AG04450 (cell line): ENCODE measurements around the gene ARF3. TPM values are rescaled to one million over a fixed set of nuclear protein-coding genes. Genes with fewer than 3 reads are reported as not detected.
A peak's percentile ranks its signal among the peaks of the same experiment; 100 is the strongest.
"Not testable (repeated sequence)": the region's sequence is repeated elsewhere in the genome, so short reads cannot be mapped to it uniquely, and the experiment has no call there.

ENCODE experiments used
- CTCF ChIA-PET: fragments of 300-600, 350-600 bp; formaldehyde crosslinking; extraction: SDS; loops from one replicate; lab custom pipeline; 2022; ENCODE audit warnings: antibody characterized with exemption, inconsistent platforms; lab: Charles Lee
- POLR2A ChIA-PET: fragments of 350-600 bp; formaldehyde crosslinking; extraction: SDS; loops from one replicate; lab custom pipeline; 2021; ENCODE audit warnings: antibody characterized with exemption, inconsistent platforms; lab: Yijun Ruan, JAX
- DNase-seq: peaks from one replicate; pipeline ENCODE4 v3.0.0-alpha.2; 2011; ENCODE audit warnings: low read depth, low spot score
- H3K27ac ChIP-seq: one replicate; pipeline ENCODE4 v1.5.1; 2012; ENCODE audit warnings: low read depth, low read length, control low read depth
- H3K27me3 ChIP-seq: one replicate; pipeline ENCODE4 v1.6.0; 2012; ENCODE audit warnings: low read length; ENCODE audit not compliant: control insufficient read depth, insufficient read depth
- H3K4me3 ChIP-seq: 2 replicates; pipeline ENCODE4 v1.5.1; 2011; ENCODE audit warnings: mild to moderate bottlenecking, low read depth, low read length, control low read depth
- H3K9me3 ChIP-seq: 2 replicates; pipeline ENCODE4 v1.5.1; 2012; ENCODE audit warnings: low read length; ENCODE audit not compliant: control insufficient read depth, insufficient read depth
- CTCF ChIP-seq: IDR thresholded peaks from 2 replicates; pipeline ENCODE4 v1.5.1; 2011; ENCODE audit warnings: low read depth, low read length, control low read depth, inconsistent platforms
- polyA plus RNA-seq: library from polyadenylated mRNA; depleted of rRNA; stranded (reverse); fragments of >200 nt; gene quantifications from 2 replicates; pipeline ENCODE4 v1.2.3, GENCODE V29; 2011

The ARF3 gene
- polyA plus RNA-seq, 1 experiment, result 260 TPM

GRCh38 chr12:48917857-48918537 is 39.3 kb downstream of the ARF3 start:
- no peak for DNase-seq
- Histone ChIP-seq H3K27me3 (no peaks in the 10 kb centered on the region), H3K4me3 (no peak overlapping the region), H3K9me3 (no peaks in the 10 kb centered on the region), H3K27ac (no peak overlapping the region)
- no peak for TF ChIP-seq CTCF
- ChIA-PET CTCF (interaction anchor here (1.3 to 1.7 kb wide), 2 partner anchors 15 to 27 kb away, joined by 3 to 8 read pairs; no protein-coding TSS in a partner anchor), POLR2A (no interaction called here)

GRCh38 chr12:48910196-48910595 is 47.1 kb downstream of the ARF3 start:
- TF ChIP-seq CTCF, result no peak
- H3K4me3 ChIP-seq, result no peak overlapping the region
- no peak for DNase-seq
- no peak overlapping the region for H3K27ac ChIP-seq
- ChIA-PET POLR2A (interaction anchor here (0.6 kb wide), 1 partner anchor 158 kb away, joined by 5 read pairs; no protein-coding TSS in a partner anchor), CTCF (interaction anchor here (0.6 to 6.0 kb wide), 5 partner anchors 19 to 57 kb away, joined by 3 to 32 read pairs (median 4); no protein-coding TSS in a partner anchor)
- no peaks in the 10 kb centered on the region for H3K27me3 ChIP-seq
- no peaks in the 10 kb centered on the region for H3K9me3 ChIP-seq

GRCh38 chr12:48909698-48910097 is 47.6 kb downstream of the ARF3 start:
- H3K4me3 ChIP-seq, H3K27me3 ChIP-seq, DNase-seq, H3K27ac ChIP-seq, H3K9me3 ChIP-seq, POLR2A ChIA-PET: not testable (repeated sequence)
- CTCF ChIA-PET, result interaction anchor here (0.6 to 6.0 kb wide), 4 partner anchors 19 to 56 kb away, joined by 3 to 32 read pairs (median 8); no protein-coding TSS in a partner anchor

GRCh38 chr12:48907245-48907644 is 50.0 kb downstream of the ARF3 start:
- Histone ChIP-seq H3K4me3 (no peak overlapping the region), H3K27ac (no peak overlapping the region), H3K9me3 (no peaks in the 10 kb centered on the region), H3K27me3 (no peaks in the 10 kb centered on the region)
- no peak for TF ChIP-seq CTCF
- CTCF ChIA-PET, result no interaction called here
- DNase-seq, result no peak
- POLR2A ChIA-PET, result no interaction called here

- peak; percentile 62 for DNase-seq
- Histone ChIP-seq H3K27ac (no peak overlapping the region), H3K27me3 (no peaks in the 10 kb centered on the region), H3K9me3 (no peaks in the 10 kb centered on the region), H3K4me3 (peak overlapping the region; percentile 60)
- ChIA-PET CTCF (interaction anchor here (0.6 to 5.9 kb wide), 20 partner anchors 9 to 93 kb away, joined by 3 to 93 read pairs (median 5); partner anchors contain the start of genes ARF3, DDX23 and FKBP11), POLR2A (no interaction called here)
- TF ChIP-seq CTCF, result peak; percentile 78
These were observed 53.3 kb downstream of the ARF3 start for GRCh38 chr12:48903982-48904411.
